Left ventricle myocardium inferior (tissue), 1 donor: ENCODE results near the gene POLR1G. TPM values are rescaled to one million over a fixed set of nuclear protein-coding genes. Genes with fewer than 3 reads are reported as not detected.

Experiments
- DNase-seq: peaks from one replicate; pipeline ENCODE4 v3.0.0-alpha.2; 2020
- H3K27ac ChIP-seq: fragments of 200-600 bp; replicated peaks from 2 replicates; pipeline ENCODE4 v1.8.0; 2021
- H3K27me3 ChIP-seq: fragments of 200-600 bp; 2 replicates; pipeline ENCODE4 v1.8.0; 2021; ENCODE audit warnings: low read depth
- H3K36me3 ChIP-seq: fragments of 200-600 bp; 2 replicates; pipeline ENCODE4 v1.8.0; 2021
- H3K4me1 ChIP-seq: fragments of 200-600 bp; 2 replicates; pipeline ENCODE4 v1.8.0; 2021
- H3K4me3 ChIP-seq: fragments of 200-600 bp; 2 replicates; pipeline ENCODE4 v1.8.0; 2021; ENCODE audit warnings: mild to moderate bottlenecking, moderate library complexity
- H3K9me3 ChIP-seq: fragments of 200-600 bp; replicated peaks from 2 replicates; pipeline ENCODE4 v1.8.0; 2021
- CTCF ChIP-seq: fragments of 200-600 bp; IDR thresholded peaks from 2 replicates; pipeline ENCODE4 v1.8.0; 2021; ENCODE audit warnings: antibody characterized with exemption, mild to moderate bottlenecking, borderline replicate concordance
- intact Hi-C: fragments of 100-400 bp; cut with micrococcal nuclease; formaldehyde crosslinking; loops from one replicate; pipeline ENCODE4 v1.11.0; 2022
- total RNA-seq: library from RNA; stranded (reverse); fragmentation: NEBNext Ultra II Directional; extraction: Animal tissue kit (Norgen Biotek cat#: 25700); gene quantifications from one replicate; pipeline ENCODE4 v1.2.1, GENCODE V29; 2021
- donor health status: DM: no; HTN: yes; CAD: no; lungs with severe emphysema.

POLR1G gene
- total RNA-seq, 1 donor from 2014 or later: 5.2 TPM

GRCh38 chr19:45362291-45362690 is 44.2 kb upstream of the POLR1G start:
- Histone ChIP-seq H3K36me3 (peaks cover 45% of the 10 kb centered on the region), H3K27ac (no peak overlapping the region)
- intact Hi-C loops: no loop called here

GRCh38 chr19:45363861-45364459 is 42.5 kb upstream of the POLR1G start:
- no peak overlapping the region for H3K4me3 ChIP-seq
- H3K27ac ChIP-seq: no peak overlapping the region
- no peaks in the 10 kb centered on the region for H3K27me3 ChIP-seq
- peaks cover 45% of the 10 kb centered on the region for H3K36me3 ChIP-seq
- no peak for TF ChIP-seq CTCF
- intact Hi-C loops: no loop called here
- no peaks in the 10 kb centered on the region for H3K9me3 ChIP-seq
- no peak for DNase-seq
- peaks cover 2% of the 10 kb centered on the region for H3K4me1 ChIP-seq

More at GRCh38 chr19:45362291-45362690, 44.2 kb upstream of the POLR1G start:
- Histone ChIP-seq H3K4me3 (no peak overlapping the region), H3K27me3 (no peaks in the 10 kb centered on the region), H3K4me1 (no peaks in the 10 kb centered on the region), H3K9me3 (no peaks in the 10 kb centered on the region)
- no peak for TF ChIP-seq CTCF
- DNase-seq: no peak

GRCh38 chr19:45364696-45365095 is 41.7 kb upstream of the POLR1G start:
- Histone ChIP-seq H3K36me3 (peaks cover 45% of the 10 kb centered on the region), H3K4me3 (no peak overlapping the region), H3K27me3 (no peaks in the 10 kb centered on the region), H3K4me1 (peaks cover 9% of the 10 kb centered on the region), H3K9me3 (no peaks in the 10 kb centered on the region), H3K27ac (no peak overlapping the region)
- intact Hi-C loops: no loop called here
- no peak for DNase-seq
- no peak for TF ChIP-seq CTCF

- Histone ChIP-seq H3K4me3 (no peak overlapping the region), H3K27me3 (no peaks in the 10 kb centered on the region), H3K27ac (no peak overlapping the region), H3K4me1 (peaks cover 24% of the 10 kb centered on the region), H3K9me3 (no peaks in the 10 kb centered on the region), H3K36me3 (peaks cover 20% of the 10 kb centered on the region)
- no peak for DNase-seq
- TF ChIP-seq CTCF: no peak
- intact Hi-C loops: no loop called here
Measured at GRCh38 chr19:45368127-45368526, 38.3 kb upstream of the POLR1G start.

GRCh38 chr19:45368737-45369340 is 37.6 kb upstream of the POLR1G start:
- Histone ChIP-seq H3K4me1 (peaks cover 24% of the 10 kb centered on the region), H3K36me3 (peaks cover 13% of the 10 kb centered on the region), H3K9me3 (no peaks in the 10 kb centered on the region), H3K27ac (no peak overlapping the region), H3K4me3 (no peak overlapping the region), H3K27me3 (no peaks in the 10 kb centered on the region)
- intact Hi-C loops: no loop called here
- no peak for DNase-seq
- TF ChIP-seq CTCF: no peak
